H1 (cell line): ENCODE data around the gene RIPK4. TPM values are rescaled to one million over a fixed set of nuclear protein-coding genes. Genes with fewer than 3 reads are reported as not detected.

Source experiments
- CTCF ChIA-PET: fragments of 300-600 bp; sonication (Branson Sonifier 250); formaldehyde crosslinking; loops from one replicate; lab custom pipeline; 2021; ENCODE audit not compliant: partially characterized antibody; lab: Charles Lee
- POLR2A ChIA-PET: fragments of 300-600 bp; sonication (Branson Sonifier 250); formaldehyde crosslinking; loops from one replicate; lab custom pipeline; 2021; ENCODE audit warnings: inconsistent platforms; ENCODE audit not compliant: partially characterized antibody; lab: Charles Lee
- DNase-seq, 2 experiments: peaks; one replicate each; pipeline versions ENCODE4 v3.0.0 to v3.0.0-alpha.2; 2010 to 2022; ENCODE audit warnings: low spot score in 2 of 2, low read depth in 1 of 2, mixed read lengths in 1 of 2
- FAIRE-seq: peaks from 2 replicates; lab custom pipeline; 2011; peaks lifted over from hg19 to GRCh38; lab: Jason Lieb, UNC
- H2AFZ ChIP-seq: 2 replicates; pipeline ENCODE4 v1.8.1; 2012; ENCODE audit warnings: low read length, inconsistent platforms
- H2AK5ac ChIP-seq: 2 replicates; pipeline ENCODE4 v1.6.1; 2013; ENCODE audit warnings: low read depth, low read length
- H2BK120ac ChIP-seq: replicated peaks from 2 replicates; pipeline ENCODE3; 2013; ENCODE audit warnings: low read depth, low read length, inconsistent platforms
- H2BK12ac ChIP-seq: 2 replicates; pipeline ENCODE4 v1.6.1; 2013; ENCODE audit warnings: low read depth, low read length
- H2BK15ac ChIP-seq: 2 replicates; pipeline ENCODE4 v1.6.1; 2013; ENCODE audit warnings: low read length
- H2BK20ac ChIP-seq: 2 replicates; pipeline ENCODE4 v1.6.1; 2013; ENCODE audit warnings: low read length
- H2BK5ac ChIP-seq: 2 replicates; pipeline ENCODE4 v1.6.1; 2013; ENCODE audit warnings: low read depth, low read length
- H3K14ac ChIP-seq: 2 replicates; pipeline ENCODE4 v1.6.1; 2013; ENCODE audit warnings: inconsistent platforms; ENCODE audit not compliant: insufficient read length
- H3K18ac ChIP-seq: 2 replicates; pipeline ENCODE4 v1.6.1; 2013; ENCODE audit warnings: low read length; ENCODE audit errors: extremely low read depth
- H3K23ac ChIP-seq: 2 replicates; pipeline ENCODE4 v1.6.1; 2013; ENCODE audit warnings: inconsistent platforms; ENCODE audit not compliant: insufficient read length
- H3K23me2 ChIP-seq: 2 replicates; pipeline ENCODE4 v1.6.1; 2013; ENCODE audit warnings: low read depth, low read length
- H3K27ac ChIP-seq: 2 replicates; pipeline ENCODE4 v1.6.1; 2011; ENCODE audit warnings: low read depth, low read length, inconsistent platforms
- H3K27me3 ChIP-seq, 4 experiments: replicated peaks in 1 of 4; 1 replicate in 1 of 4; 2 replicates in 3 of 4; pipeline versions ENCODE4 v1.6.1 to v1.8.1; 2011 to 2013; ENCODE audit warnings: low read length in 3 of 4, mild to moderate bottlenecking in 3 of 4, inconsistent platforms in 2 of 4, mixed read lengths in 2 of 4, moderate library complexity in 1 of 4; ENCODE audit not compliant: control insufficient read depth in 3 of 4, insufficient read depth in 3 of 4; ENCODE audit errors: extremely low read depth in 1 of 4
- H3K36me3 ChIP-seq, 4 experiments: 2 replicates each; pipeline versions ENCODE4 v1.6.1 to v1.8.1; 2011 to 2013; ENCODE audit warnings: mild to moderate bottlenecking in 4 of 4, low read length in 3 of 4, moderate library complexity in 2 of 4, control low read depth in 1 of 4, inconsistent platforms in 1 of 4; ENCODE audit not compliant: insufficient read depth in 4 of 4, control insufficient read depth in 2 of 4
- H3K4ac ChIP-seq: replicated peaks from 2 replicates; pipeline ENCODE3; 2013; ENCODE audit warnings: low read length, low read depth, mixed read lengths, inconsistent platforms; ENCODE audit not compliant: insufficient read length
- H3K4me1 ChIP-seq, 4 experiments: replicated peaks in 1 of 4; 1 replicate in 1 of 4; 2 replicates in 3 of 4; pipeline versions ENCODE4 v1.6.1 to v1.8.1; 2011 to 2013; ENCODE audit warnings: low read length in 3 of 4, inconsistent platforms in 2 of 4, mixed read lengths in 1 of 4; ENCODE audit not compliant: insufficient read depth in 4 of 4, control insufficient read depth in 3 of 4
- H3K4me2 ChIP-seq, 2 experiments: 2 replicates each; pipeline versions ENCODE4 v1.6.1 to v1.8.1; 2011 to 2013; ENCODE audit warnings: low read depth in 2 of 2, low read length in 2 of 2, control low read depth in 1 of 2, inconsistent platforms in 1 of 2, mild to moderate bottlenecking in 1 of 2; ENCODE audit not compliant: insufficient read depth in 1 of 2
- H3K4me3 ChIP-seq, 4 experiments: fragments of 200-600, 300-600 bp in 1 of 4; sonication (generic), shearing (Covaris generic), sonication (Bioruptor Twin) in 1 of 4; 2 replicates each; pipeline versions ENCODE4 v1.5.1 to v1.8.1; 2011 to 2016; ENCODE audit warnings: low read length in 4 of 4, low read depth in 3 of 4, control low read depth in 2 of 4, inconsistent platforms in 2 of 4, mild to moderate bottlenecking in 2 of 4, mixed read lengths in 1 of 4, moderate library complexity in 1 of 4; ENCODE audit not compliant: insufficient read depth in 2 of 4; ENCODE audit errors: extremely low read depth in 1 of 4
- H3K56ac ChIP-seq: replicated peaks from 2 replicates; pipeline ENCODE3; 2013; ENCODE audit warnings: low read depth, mild to moderate bottlenecking, mixed read lengths, low read length, inconsistent platforms; ENCODE audit not compliant: insufficient read length
- H3K79me1 ChIP-seq: 2 replicates; pipeline ENCODE4 v1.6.1; 2013; ENCODE audit warnings: low read depth, low read length, control low read depth
- H3K79me2 ChIP-seq, 2 experiments: 2 replicates each; pipeline versions ENCODE4 v1.6.1 to v1.8.1; 2012 to 2013; ENCODE audit warnings: low read length in 2 of 2, mild to moderate bottlenecking in 2 of 2, inconsistent platforms in 1 of 2; ENCODE audit not compliant: insufficient read depth in 2 of 2, control insufficient read depth in 1 of 2
- H3K9ac ChIP-seq, 4 experiments: replicated peaks in 1 of 4; 1 replicate in 1 of 4; 2 replicates in 3 of 4; pipeline versions ENCODE4 v1.6.1 to v1.8.1; 2011 to 2013; ENCODE audit warnings: low read depth in 3 of 4, low read length in 3 of 4, control low read depth in 2 of 4, mild to moderate bottlenecking in 2 of 4, moderate library complexity in 2 of 4, inconsistent platforms in 1 of 4; ENCODE audit errors: extremely low read depth in 1 of 4
- H3K9me3 ChIP-seq, 2 experiments: 2 replicates each; pipeline versions ENCODE4 v1.6.1 to v1.8.1; 2012 to 2013; ENCODE audit warnings: mild to moderate bottlenecking in 2 of 2, moderate library complexity in 2 of 2, control low read depth in 1 of 2, inconsistent platforms in 1 of 2, low read depth in 1 of 2, low read length in 1 of 2, mixed read lengths in 1 of 2; ENCODE audit not compliant: insufficient read depth in 2 of 2
- H4K20me1 ChIP-seq, 2 experiments: replicated peaks in 1 of 2; 2 replicates each; pipeline versions ENCODE3 to v1.8.1; 2011 to 2013; ENCODE audit warnings: inconsistent platforms in 2 of 2, low read length in 2 of 2, mild to moderate bottlenecking in 1 of 2; ENCODE audit not compliant: insufficient read depth in 2 of 2, control insufficient read depth in 1 of 2
- H4K5ac ChIP-seq: 2 replicates; pipeline ENCODE4 v1.6.1; 2013; ENCODE audit warnings: low read length, low read depth, mixed read lengths, inconsistent platforms; ENCODE audit not compliant: insufficient read length
- H4K8ac ChIP-seq: 2 replicates; pipeline ENCODE4 v1.8.0; 2013; ENCODE audit warnings: mild to moderate bottlenecking, moderate library complexity, low read length, inconsistent platforms; ENCODE audit not compliant: insufficient read depth; ENCODE audit errors: extremely low read depth
- H4K91ac ChIP-seq: replicated peaks from 2 replicates; pipeline ENCODE3; 2013; ENCODE audit warnings: low read length, mixed read lengths, inconsistent platforms; ENCODE audit not compliant: insufficient read length
- ASH2L ChIP-seq: fragments of 200-600, 300-600 bp; sonication (generic); IDR thresholded peaks from one replicate; pipeline ENCODE4 v1.7.1; 2017; ENCODE audit warnings: low read length
- EP300 ChIP-seq, 2 experiments: IDR thresholded peaks; 1 replicate in 1 of 2; 2 replicates in 1 of 2; pipeline ENCODE4 v1.6.1; 2011 to 2012; ENCODE audit warnings: low read depth in 2 of 2, low read length in 2 of 2, mild to moderate bottlenecking in 2 of 2, borderline replicate concordance in 1 of 2, inconsistent platforms in 1 of 2, moderate library complexity in 1 of 2
- HDAC2 ChIP-seq, 2 experiments: fragments of 300-600 bp in 1 of 2; sonication (generic) in 1 of 2; IDR thresholded peaks; 2 replicates each; pipeline ENCODE4 v1.6.1; 2011 to 2012; ENCODE audit warnings: low read depth in 2 of 2, low read length in 2 of 2, mild to moderate bottlenecking in 2 of 2, moderate library complexity in 2 of 2, borderline replicate concordance in 1 of 2, inconsistent platforms in 1 of 2
- JUND ChIP-seq: IDR thresholded peaks from 2 replicates; pipeline ENCODE4 v1.6.1; 2011; ENCODE audit warnings: mild to moderate bottlenecking, improper control_type of control experiment, low read length
- RAD21 ChIP-seq, 2 experiments: IDR thresholded peaks in 1 of 2; conservative IDR thresholded peaks in 1 of 2; 2 replicates each; pipeline ENCODE4 v1.6.1; 2011; ENCODE audit warnings: low read depth in 2 of 2, low read length in 2 of 2, improper control_type of control experiment in 1 of 2, inconsistent platforms in 1 of 2, mild to moderate bottlenecking in 1 of 2, moderate library complexity in 1 of 2
- RBBP5 ChIP-seq: IDR thresholded peaks from 2 replicates; pipeline ENCODE4 v1.7.1; 2012; ENCODE audit warnings: low read depth, mild to moderate bottlenecking, inconsistent platforms, low read length, moderate library complexity, borderline replicate concordance
- RNF2 ChIP-seq: fragments of 200-900, 300-1000 bp; sonication (generic); IDR thresholded peaks from 2 replicates; pipeline ENCODE4 v1.7.1; 2016; ENCODE audit warnings: borderline replicate concordance, low read depth, mild to moderate bottlenecking, antibody characterized with exemption, low read length; ENCODE audit not compliant: poor library complexity, severe bottlenecking; ENCODE audit errors: missing control alignments
- RXRA ChIP-seq: IDR thresholded peaks from 2 replicates; pipeline ENCODE4 v1.6.1; 2011; ENCODE audit warnings: low read depth, mild to moderate bottlenecking, low read length, moderate library complexity; ENCODE audit not compliant: insufficient read depth
- SIN3A ChIP-seq, 2 experiments: IDR thresholded peaks in 1 of 2; conservative IDR thresholded peaks in 1 of 2; 2 replicates each; pipeline ENCODE4 v1.6.1; 2011 to 2012; ENCODE audit warnings: low read length in 2 of 2, improper control_type of control experiment in 1 of 2, low read depth in 1 of 2, mild to moderate bottlenecking in 1 of 2
- YY1 ChIP-seq: IDR thresholded peaks from 2 replicates; pipeline ENCODE4 v1.6.1; 2011; ENCODE audit warnings: low read depth, mild to moderate bottlenecking, low read length
- WGBS, 2 experiments: shearing (Covaris generic) in 1 of 2; methylation state at CpG; one replicate each; pipeline versions ENCODE4 v1.1.6 to v1.1.7; 2013 to 2015; ENCODE audit warnings: low lambda C conversion rate in 2 of 2, mixed read lengths in 2 of 2, inconsistent platforms in 1 of 2, low coverage in 1 of 2, missing lambda C conversion rate in 1 of 2; ENCODE audit not compliant: insufficient replicate concordance in 2 of 2, insufficient coverage in 1 of 2, insufficient read length in 1 of 2; ENCODE audit errors: extremely low coverage in 1 of 2, missing lambda C conversion rate in 1 of 2; 5-methylcytosine and 5-hydroxymethylcytosine counted together
- polyA plus RNA-seq, 7 experiments: library from polyadenylated mRNA; depleted of rRNA in 3 of 7; stranded (reverse) in 5 of 7; unstranded in 2 of 7; fragments of >200 nt in 5 of 7; fragments of 200-250 nt in 2 of 7; gene quantifications; 1 replicate in 5 of 7; 2 replicates in 1 of 7; 4 replicates in 1 of 7; pipeline versions ENCODE4 v1.2.1 to v1.2.3, GENCODE V29; 2011 to 2013; ENCODE audit warnings: missing spikeins in 2 of 7, mixed read lengths in 2 of 7
- total RNA-seq: library from RNA; stranded (reverse); fragmentation: NEBNext Ultra II Directional; extraction: Animal tissue kit (Norgen Biotek cat#: 25700); gene quantifications from 2 replicates; pipeline ENCODE4 v1.2.1, GENCODE V29; 2021

RIPK4 gene
- total and polyA plus RNA-seq, 2 of the 8 experiments (the other 6 are each of a cell fraction or from before 2014, with no cell fraction given), result 2.7 to 5.6 TPM

GRCh38 chr21:41712201-41712600 is 54.7 kb downstream of the RIPK4 start:
- POLR2A ChIA-PET, result no interaction called here
- Histone ChIP-seq H3K4me2 (peak overlapping the region; percentile 72 to 74), H2AFZ (no peak overlapping the region), H3K4me3 (peak overlapping the region; percentile 20 to 58 (median 30); a peak in 7 of 8 replicates), H4K91ac (no peak overlapping the region), H2BK15ac (no peak overlapping the region), H3K56ac (no peak overlapping the region), H4K20me1 (no peaks in the 10 kb centered on the region), H3K79me1 (no peaks in the 10 kb centered on the region), H3K18ac (peak overlapping the region; percentile 48; the same call in 1 of the 2 replicates), H2BK12ac (no peak overlapping the region), H3K36me3 (no peaks in the 10 kb centered on the region), H3K4ac (no peak overlapping the region), H3K9me3 (no peaks in the 10 kb centered on the region), H2BK20ac (0 out of 2 replicates have a peak overlapping the region, but pooled peaks have one; percentile 72), H4K5ac (no peak overlapping the region), H3K27ac (no peak overlapping the region), H2AK5ac (no peak overlapping the region), H3K23me2 (peaks cover 8% of the 10 kb centered on the region; the same call in 1 of the 2 replicates), H3K23ac (no peak overlapping the region), H3K14ac (no peak overlapping the region), H2BK120ac (no peak overlapping the region), H3K9ac (no peak overlapping the region), H3K27me3 (peaks cover 0 to 7% (median 5%) of the 10 kb centered on the region in 4 experiments; a peak in 3 of 7 replicates), H3K4me1 (peaks cover 2 to 24% (median 10%) of the 10 kb centered on the region in 4 experiments), H4K8ac (no peak overlapping the region), H2BK5ac (peak overlapping the region; percentile 52; the same call in 1 of the 2 replicates), H3K79me2 (no peaks in the 10 kb centered on the region)
- DNase-seq, result peak in 1 of 2 experiments; percentile 36
- 5% methylated on average over 8 of the region's 18 CpGs; no CpG with 5 or more reads in 1 of the 2 experiments for WGBS, 2 experiments
- FAIRE-seq, result no peak
- CTCF ChIA-PET, result no interaction called here
- TF ChIP-seq SIN3A (conservative IDR thresholded peaks at IDR 0.05 in 1 of 2, IDR thresholded peaks at IDR 0.05 in 1 of 2; ENCODE audit: low read depth in 1 of 2, low read length in 2 of 2) (peak in 1 of 2 experiments; percentile 49; a peak in 1 of 4 replicates), EP300 (IDR thresholded peaks at IDR 0.05; ENCODE audit: borderline replicate concordance in 1 of 2, low read depth in 2 of 2, low read length in 2 of 2) (no peak), RBBP5 (peak; percentile 77; the same call in 1 of the 2 replicates), HDAC2 (IDR thresholded peaks at IDR 0.05; ENCODE audit: borderline replicate concordance in 1 of 2, low read depth in 2 of 2, low read length in 2 of 2) (no peak), RXRA (no peak), JUND (no peak), YY1 (peak; percentile 31; the same call in 1 of the 2 replicates), ASH2L (peak; percentile 97), RNF2 (peak; percentile 37), RAD21 (IDR thresholded peaks at IDR 0.05 in 1 of 2, conservative IDR thresholded peaks at IDR 0.05 in 1 of 2; ENCODE audit: low read depth in 2 of 2, low read length in 2 of 2) (peak in 1 of 2 experiments; percentile 16; a peak in 1 of 4 replicates)
